Pulmonary artery endothelial cell (primary cell): ENCODE data around the gene SUDS3. TPM values are rescaled to one million over a fixed set of nuclear protein-coding genes. Genes with fewer than 3 reads are reported as not detected.

ENCODE experiments used
- DNase-seq: peaks from one replicate; pipeline ENCODE4 v3.0.0-alpha.2; 2011; ENCODE audit warnings: low read depth, low spot score
- total RNA-seq: library from RNA; depleted of rRNA; stranded (reverse); fragments of >200 nt; gene quantifications from 2 replicates; pipeline ENCODE4 v1.2.3, GENCODE V29; 2014

The SUDS3 gene
- total RNA-seq, 1 donor from 2014 or later = 34.6 TPM

GRCh38 chr12:118447181-118447580 is 70.8 kb downstream of the SUDS3 start:
- no peak for DNase-seq

DNA sequence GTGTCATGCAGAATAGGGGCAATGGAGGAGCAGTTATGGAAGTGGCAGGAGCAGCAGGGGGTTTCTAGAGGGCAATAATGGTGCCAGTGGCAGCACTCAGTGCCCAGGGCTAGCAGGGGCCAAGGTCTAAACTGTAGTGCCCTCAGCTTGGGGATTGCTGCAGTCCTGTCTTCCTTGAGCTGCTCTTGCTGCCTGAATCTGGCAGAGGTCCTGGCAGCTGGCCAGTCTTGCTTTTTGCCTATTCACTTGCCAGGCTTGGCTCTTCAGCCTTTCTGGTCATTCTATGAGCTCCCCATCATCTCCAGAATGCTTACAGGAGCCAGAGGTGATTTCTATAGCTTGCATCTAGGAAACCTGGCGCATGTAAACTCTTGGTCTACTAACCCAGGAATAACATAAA is 72.0 kb downstream of the SUDS3 start:
- DNase-seq = no peak

GRCh38 chr12:118455327-118455726 is 79.0 kb downstream of the SUDS3 start:
- DNase-seq = no peak

- DNase-seq = no peak
Observed at GRCh38 chr12:118456741-118457140, 80.4 kb downstream of the SUDS3 start.

DNA sequence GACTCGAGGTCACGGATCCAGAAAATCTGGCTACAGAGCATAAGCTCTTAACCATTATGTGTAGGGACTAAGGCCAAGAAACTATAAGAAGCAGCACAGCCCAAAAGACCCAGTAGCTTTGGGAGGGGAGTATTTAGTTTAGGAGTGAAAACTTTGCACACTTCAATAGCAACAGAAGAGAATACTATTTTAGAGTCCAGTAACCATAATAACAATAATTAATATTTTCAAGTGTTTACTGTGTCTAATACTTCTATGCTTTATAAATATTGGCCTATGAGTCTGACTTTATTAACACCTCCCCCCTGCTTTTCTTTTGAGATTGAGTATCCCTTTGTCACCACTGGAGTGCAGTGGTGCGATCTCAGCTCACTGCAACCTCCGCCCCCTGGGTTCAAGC is 82.8 kb downstream of the SUDS3 start:
- DNase-seq = no peak

GRCh38 chr12:118463677-118464076 is 87.3 kb downstream of the SUDS3 start:
- no peak for DNase-seq

- no peak for DNase-seq
Observed at GRCh38 chr12:118465706-118466105, 89.4 kb downstream of the SUDS3 start.

Other genes starting within 250 kb of the SUDS3 start
- 161 and 203 TPM in 2 replicates for gene PEBP1, start 240.4 kb upstream of the SUDS3 start, total RNA-seq
- gene TAOK3, start 3.6 kb upstream of the SUDS3 start, total RNA-seq = 31.4 and 38.9 TPM in 2 replicates